Measurements from ENCODE around the gene HLA-DPB1. TPM values are rescaled to one million over a fixed set of nuclear protein-coding genes. Genes with fewer than 3 reads are reported as not detected.

Gene HLA-DPB1
- total RNA-seq, 1 donor from 2014 or later = 5.5 TPM

DNA sequence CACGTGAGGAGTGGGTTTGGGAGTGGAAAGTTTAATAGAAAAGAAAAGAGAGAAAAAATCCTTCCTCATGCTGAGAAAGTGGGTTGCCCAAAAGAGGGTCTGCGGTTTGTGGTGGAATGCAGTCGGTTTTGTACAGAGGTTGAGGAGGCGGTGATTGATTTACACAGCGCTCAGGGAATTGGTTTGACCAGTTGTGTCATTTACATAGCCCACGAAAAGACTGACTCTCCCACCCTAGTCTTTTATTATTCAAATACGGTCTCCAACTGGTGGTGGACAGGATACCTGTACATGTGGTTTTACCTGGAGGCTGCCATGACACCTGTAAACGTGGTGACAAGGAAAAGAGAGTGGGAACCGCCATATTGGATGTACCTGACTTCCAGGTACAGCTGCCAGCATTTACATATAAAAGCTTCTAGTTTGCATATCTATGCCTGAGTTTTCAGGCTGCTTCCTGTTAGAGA, 42.1 kb downstream of the HLA-DPB1 start:
- Mint-ChIP-seq H3K27me3 (ENCODE audit: unreplicated experiment) (peaks cover 84% of the 10 kb centered on the region), H3K4me3 (ENCODE audit: unreplicated experiment) (no peak overlapping the region), H3K36me3 (ENCODE audit: unreplicated experiment) (no peaks in the 10 kb centered on the region), H3K9me3 (ENCODE audit: unreplicated experiment) (no peaks in the 10 kb centered on the region), H3K27ac (ENCODE audit: unreplicated experiment) (no peak overlapping the region), H3K4me1 (ENCODE audit: unreplicated experiment) (peaks cover 8% of the 10 kb centered on the region)
- no peak for DNase-seq (ENCODE audit: extremely low spot score, unreplicated experiment)
- TF ChIP-seq CTCF (IDR thresholded peaks at IDR 0.05) = no peak

GRCh38 chr6:33118525-33119123, 42.8 kb downstream of the HLA-DPB1 start:
- Mint-ChIP-seq H3K9me3 (ENCODE audit: unreplicated experiment) (peaks cover 3% of the 10 kb centered on the region), H3K27ac (ENCODE audit: unreplicated experiment) (no peak overlapping the region), H3K36me3 (ENCODE audit: unreplicated experiment) (no peaks in the 10 kb centered on the region), H3K27me3 (ENCODE audit: unreplicated experiment) (peaks cover 84% of the 10 kb centered on the region), H3K4me1 (ENCODE audit: unreplicated experiment) (peaks cover 8% of the 10 kb centered on the region), H3K4me3 (ENCODE audit: unreplicated experiment) (no peak overlapping the region)
- no peak for DNase-seq (ENCODE audit: extremely low spot score, unreplicated experiment)
- peak; percentile 75 for TF ChIP-seq CTCF (IDR thresholded peaks at IDR 0.05)

- Mint-ChIP-seq H3K4me1 (ENCODE audit: unreplicated experiment) (peaks cover 8% of the 10 kb centered on the region), H3K9me3 (ENCODE audit: unreplicated experiment) (peaks cover 9% of the 10 kb centered on the region), H3K4me3 (ENCODE audit: unreplicated experiment) (no peak overlapping the region), H3K27ac (ENCODE audit: unreplicated experiment) (no peak overlapping the region), H3K27me3 (ENCODE audit: unreplicated experiment) (peaks cover 81% of the 10 kb centered on the region), H3K36me3 (ENCODE audit: unreplicated experiment) (no peaks in the 10 kb centered on the region)
- TF ChIP-seq CTCF (IDR thresholded peaks at IDR 0.05) = no peak
- DNase-seq (ENCODE audit: extremely low spot score, unreplicated experiment) = no peak
Observed at GRCh38 chr6:33120001-33120400, 44.2 kb downstream of the HLA-DPB1 start.

DNA sequence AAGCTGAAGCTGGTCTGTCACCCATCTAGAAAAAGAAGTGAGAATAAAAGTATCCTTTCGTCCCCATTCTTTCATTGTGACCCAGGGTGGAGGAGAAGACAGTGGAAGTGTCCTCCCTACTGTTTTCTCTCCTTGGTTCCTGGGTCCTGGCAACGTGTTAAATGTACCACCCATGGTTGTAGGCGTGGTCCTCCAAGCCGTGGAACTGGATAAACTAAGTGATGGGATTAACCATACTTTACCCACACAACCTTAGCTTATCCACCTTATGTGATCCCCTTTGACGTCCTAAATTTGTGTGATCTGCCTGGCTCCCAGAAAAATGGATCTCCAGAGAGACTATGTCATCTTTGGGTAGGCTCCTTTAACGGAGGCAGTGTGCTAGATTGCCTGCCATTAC, 47.4 kb downstream of the HLA-DPB1 start:
- no peaks in the 10 kb centered on the region for H3K36me3 Mint-ChIP-seq (ENCODE audit: unreplicated experiment)
- H3K9me3 Mint-ChIP-seq (ENCODE audit: unreplicated experiment) = peaks cover 9% of the 10 kb centered on the region
- no peak overlapping the region for H3K4me3 Mint-ChIP-seq (ENCODE audit: unreplicated experiment)
- DNase-seq (ENCODE audit: extremely low spot score, unreplicated experiment) = no peak
- no peak overlapping the region for H3K27ac Mint-ChIP-seq (ENCODE audit: unreplicated experiment)
- no peak for TF ChIP-seq CTCF (IDR thresholded peaks at IDR 0.05)
- H3K27me3 Mint-ChIP-seq (ENCODE audit: unreplicated experiment) = peaks cover 76% of the 10 kb centered on the region
- no peaks in the 10 kb centered on the region for H3K4me1 Mint-ChIP-seq (ENCODE audit: unreplicated experiment)

GRCh38 chr6:33123732-33124524, 48.1 kb downstream of the HLA-DPB1 start:
- Mint-ChIP-seq H3K4me1 (ENCODE audit: unreplicated experiment) (no peaks in the 10 kb centered on the region), H3K27ac (ENCODE audit: unreplicated experiment) (no peak overlapping the region), H3K36me3 (ENCODE audit: unreplicated experiment) (no peaks in the 10 kb centered on the region), H3K4me3 (ENCODE audit: unreplicated experiment) (no peak overlapping the region), H3K9me3 (ENCODE audit: unreplicated experiment) (peaks cover 9% of the 10 kb centered on the region), H3K27me3 (ENCODE audit: unreplicated experiment) (peaks cover 79% of the 10 kb centered on the region)
- peak; percentile 61 for TF ChIP-seq CTCF (IDR thresholded peaks at IDR 0.05)
- no peak for DNase-seq (ENCODE audit: extremely low spot score, unreplicated experiment)

All from osteocyte (in vitro differentiated cells).